Thoracic aorta (tissue), 2 donors: Measurements from ENCODE around the gene CD37. TPM values are rescaled to one million over a fixed set of nuclear protein-coding genes. Genes with fewer than 3 reads are reported as not detected.

Experiments used
- ATAC-seq: fragments of 150-250 bp; one replicate; pipeline ENCODE4 v1.8.0; 2017; ENCODE audit warnings: low read depth; ENCODE audit not compliant: insufficient number of reproducible peaks, low FRiP score
- DNase-seq: peaks from one replicate; pipeline ENCODE4 v3.0.0-alpha.2; 2020; ENCODE audit warnings: low spot score
- H3K27ac ChIP-seq, 2 donors: fragments of 200-600 bp; sonication (generic); 1 replicate in 1 of 2; 2 replicates in 1 of 2; pipeline ENCODE4 v1.5.1; 2016; ENCODE audit warnings: mild to moderate bottlenecking in 2 of 2, moderate library complexity in 2 of 2
- H3K27me3 ChIP-seq: fragments of 200-600 bp; sonication (generic); replicated peaks from 2 replicates; pipeline ENCODE4 v1.6.0; 2016; ENCODE audit warnings: mild to moderate bottlenecking; ENCODE audit not compliant: insufficient read depth
- H3K36me3 ChIP-seq: fragments of 200-600 bp; sonication (generic); one replicate; pipeline ENCODE4 v1.5.1; 2016
- H3K4me1 ChIP-seq, 2 donors: fragments of 200-600 bp; sonication (generic); 1 replicate in 1 of 2; 2 replicates in 1 of 2; pipeline versions ENCODE4 v1.5.1 to v1.6.0; 2016; ENCODE audit warnings: low read depth in 2 of 2, mild to moderate bottlenecking in 1 of 2; ENCODE audit not compliant: control insufficient read depth in 1 of 2
- H3K4me3 ChIP-seq: fragments of 200-600 bp; sonication (generic); 2 replicates; pipeline ENCODE4 v1.5.1; 2016; ENCODE audit warnings: mild to moderate bottlenecking
- H3K9me3 ChIP-seq: fragments of 200-600 bp; sonication (generic); 2 replicates; pipeline ENCODE4 v1.5.1; 2016
- total RNA-seq, 2 donors: library from RNA; depleted of rRNA; stranded (reverse); fragments of >200 nt; gene quantifications; one replicate each; pipeline versions ENCODE4 v1.1.0 to v1.2.3, GENCODE V29; 2016
- TF ChIP-seq, protein P1 (sequence below): fragments of 200-600 bp; sonication (generic); IDR thresholded peaks from one replicate; pipeline ENCODE4 v1.5.1; 2019; ENCODE audit warnings: antibody characterized with exemption

Gene CD37
- total RNA-seq, 2 donors from 2014 or later = 29.8 to 33.0 TPM

DNA sequence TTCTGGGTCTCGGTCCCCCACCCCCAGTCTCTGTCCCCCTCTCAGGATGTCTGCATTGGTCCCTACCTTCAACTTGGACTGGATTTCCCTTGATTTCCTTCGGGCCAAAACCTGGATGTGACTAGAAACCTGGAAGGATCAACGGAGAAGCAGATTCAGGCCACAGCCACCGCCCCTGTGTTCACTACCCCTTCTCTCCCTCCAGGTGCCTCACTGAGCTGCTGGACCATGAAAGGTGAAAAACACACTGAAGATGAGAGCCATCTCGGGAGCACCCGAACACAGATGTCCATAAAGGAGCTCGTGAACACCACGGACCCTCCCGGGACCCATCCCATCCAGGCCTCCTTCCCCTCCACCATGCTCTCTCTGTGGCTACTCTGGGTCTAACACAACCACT, 22.0 kb downstream of the CD37 start:
- TF ChIP-seq, protein P1, sequence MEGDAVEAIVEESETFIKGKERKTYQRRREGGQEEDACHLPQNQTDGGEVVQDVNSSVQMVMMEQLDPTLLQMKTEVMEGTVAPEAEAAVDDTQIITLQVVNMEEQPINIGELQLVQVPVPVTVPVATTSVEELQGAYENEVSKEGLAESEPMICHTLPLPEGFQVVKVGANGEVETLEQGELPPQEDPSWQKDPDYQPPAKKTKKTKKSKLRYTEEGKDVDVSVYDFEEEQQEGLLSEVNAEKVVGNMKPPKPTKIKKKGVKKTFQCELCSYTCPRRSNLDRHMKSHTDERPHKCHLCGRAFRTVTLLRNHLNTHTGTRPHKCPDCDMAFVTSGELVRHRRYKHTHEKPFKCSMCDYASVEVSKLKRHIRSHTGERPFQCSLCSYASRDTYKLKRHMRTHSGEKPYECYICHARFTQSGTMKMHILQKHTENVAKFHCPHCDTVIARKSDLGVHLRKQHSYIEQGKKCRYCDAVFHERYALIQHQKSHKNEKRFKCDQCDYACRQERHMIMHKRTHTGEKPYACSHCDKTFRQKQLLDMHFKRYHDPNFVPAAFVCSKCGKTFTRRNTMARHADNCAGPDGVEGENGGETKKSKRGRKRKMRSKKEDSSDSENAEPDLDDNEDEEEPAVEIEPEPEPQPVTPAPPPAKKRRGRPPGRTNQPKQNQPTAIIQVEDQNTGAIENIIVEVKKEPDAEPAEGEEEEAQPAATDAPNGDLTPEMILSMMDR = no peak
- Histone ChIP-seq H3K36me3 (peaks cover 36% of the 10 kb centered on the region), H3K4me1 (no peaks in the 10 kb centered on the region), H3K27ac (no peak overlapping the region), H3K4me3 (no peak overlapping the region), H3K27me3 (no peaks in the 10 kb centered on the region), H3K9me3 (no peaks in the 10 kb centered on the region)
- ATAC-seq (no peak), DNase-seq (no peak)

GRCh38 chr19:49359851-49360820, 24.9 kb downstream of the CD37 start:
- H3K27me3 ChIP-seq = no peaks in the 10 kb centered on the region
- H3K4me3 ChIP-seq = no peak overlapping the region
- TF ChIP-seq, protein P1 = no peak
- H3K9me3 ChIP-seq = no peaks in the 10 kb centered on the region
- H3K27ac ChIP-seq = peak overlapping the region; percentile 65 to 89
- ATAC-seq (no peak), DNase-seq (no peak)
- peaks cover 4 to 6% of the 10 kb centered on the region in 2 donors for H3K4me1 ChIP-seq
- peaks cover 13% of the 10 kb centered on the region for H3K36me3 ChIP-seq

DNA sequence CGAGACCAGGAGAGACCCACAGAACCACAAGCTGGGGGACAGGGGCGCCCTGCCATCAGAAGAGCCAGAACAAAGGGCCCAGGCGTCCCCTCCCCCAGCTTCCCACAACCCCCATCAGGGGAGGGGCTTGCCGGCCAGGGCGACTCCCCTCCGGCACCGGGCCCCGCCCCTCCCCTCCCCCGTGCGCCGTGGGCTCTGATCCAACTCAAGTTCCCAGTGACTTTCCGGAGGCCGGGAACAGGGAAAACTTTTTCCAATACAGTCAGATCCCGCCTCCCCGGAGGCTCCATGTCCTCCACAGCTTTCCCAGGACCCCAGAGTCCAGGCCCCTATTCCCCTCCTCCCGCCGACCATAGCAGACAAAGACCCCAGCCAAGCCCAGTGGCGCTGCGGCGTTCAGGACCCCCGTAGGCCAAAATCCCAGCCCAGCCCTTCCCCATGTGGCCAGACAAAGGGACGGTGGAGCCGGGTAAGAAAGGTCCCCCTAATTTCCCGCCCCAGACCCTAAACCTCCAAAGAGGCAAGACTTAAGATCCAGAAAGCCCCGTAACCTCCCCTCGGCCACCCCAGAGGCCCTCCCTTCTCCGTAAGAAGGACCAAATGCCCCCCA, 26.3 kb downstream of the CD37 start:
- Histone ChIP-seq H3K4me3 (peak overlapping the region; percentile 86), H3K4me1 (peaks cover 4 to 6% of the 10 kb centered on the region in 2 donors), H3K27me3 (no peaks in the 10 kb centered on the region), H3K27ac (peak overlapping the region; percentile 88 to 89), H3K9me3 (no peaks in the 10 kb centered on the region), H3K36me3 (peaks cover 11% of the 10 kb centered on the region)
- peak; percentile 15 for ATAC-seq
- TF ChIP-seq, protein P1 = no peak
- no peak for DNase-seq

DNA sequence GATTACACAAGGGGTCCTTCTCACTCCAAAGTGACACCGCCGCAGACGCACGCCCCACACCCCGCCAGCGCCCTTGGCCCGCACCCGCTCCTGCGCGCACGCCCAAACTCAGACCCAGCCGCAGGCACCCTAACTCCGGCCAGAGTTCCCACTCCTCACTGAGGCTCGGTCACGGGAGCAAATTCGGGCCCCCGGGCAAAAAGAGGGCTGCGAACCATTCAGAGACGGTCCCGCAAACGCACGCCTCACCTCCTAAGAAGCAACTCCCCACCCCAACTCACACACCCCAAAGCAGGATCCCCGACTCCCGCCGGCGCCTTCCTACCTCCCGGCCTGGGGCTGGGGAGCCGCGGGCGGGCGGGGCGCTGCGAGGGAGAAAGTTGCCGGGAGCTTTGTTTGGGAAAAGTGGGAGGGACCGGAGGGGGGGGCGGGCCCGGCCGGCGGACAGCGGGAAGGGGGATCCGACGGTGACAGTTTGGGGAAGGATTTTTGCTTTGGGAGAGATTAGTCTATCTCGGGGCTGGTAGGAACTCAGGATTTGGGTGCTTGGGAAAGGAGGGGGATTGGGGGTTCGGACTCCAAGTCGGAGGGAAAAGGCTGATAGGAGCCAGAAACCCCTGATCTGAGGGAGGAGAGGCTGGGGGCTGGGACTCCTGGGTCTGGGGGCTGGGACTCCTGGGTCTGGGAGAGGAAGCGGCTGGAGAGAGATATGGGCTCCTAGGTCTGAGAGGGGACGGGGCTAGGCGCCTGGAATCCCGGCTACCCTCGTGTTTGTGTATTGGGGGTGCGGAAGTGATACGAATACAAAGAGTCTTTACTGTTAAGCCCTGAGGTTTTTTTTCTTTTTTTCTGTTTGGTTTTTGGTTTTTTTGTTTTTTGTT, 27.1 kb downstream of the CD37 start, which contains the start of gene TEAD2:
TEAD2 (minus strand) TSS at position 369 of the 881 bp plus-strand sequence. CDS start 2,341 bp downstream, outside the sequence.
- Histone ChIP-seq H3K36me3 (peaks cover 6% of the 10 kb centered on the region), H3K4me3 (peak within 1 kb of the TSS; percentile 86), H3K4me1 (peaks cover 4 to 6% of the 10 kb centered on the region in 2 donors), H3K27me3 (no peaks in the 10 kb centered on the region), H3K9me3 (no peaks in the 10 kb centered on the region), H3K27ac (peak within 1 kb of the TSS; percentile 88 to 89)
- no peak for ATAC-seq
- TF ChIP-seq, protein P1 = no peak
- DNase-seq = no peak
